ENCODE measurements around the gene MLNR. TPM values are rescaled to one million over a fixed set of nuclear protein-coding genes. Genes with fewer than 3 reads are reported as not detected.
A peak's percentile ranks its signal among the peaks of the same experiment; 100 is the strongest.

The MLNR gene, protein sequence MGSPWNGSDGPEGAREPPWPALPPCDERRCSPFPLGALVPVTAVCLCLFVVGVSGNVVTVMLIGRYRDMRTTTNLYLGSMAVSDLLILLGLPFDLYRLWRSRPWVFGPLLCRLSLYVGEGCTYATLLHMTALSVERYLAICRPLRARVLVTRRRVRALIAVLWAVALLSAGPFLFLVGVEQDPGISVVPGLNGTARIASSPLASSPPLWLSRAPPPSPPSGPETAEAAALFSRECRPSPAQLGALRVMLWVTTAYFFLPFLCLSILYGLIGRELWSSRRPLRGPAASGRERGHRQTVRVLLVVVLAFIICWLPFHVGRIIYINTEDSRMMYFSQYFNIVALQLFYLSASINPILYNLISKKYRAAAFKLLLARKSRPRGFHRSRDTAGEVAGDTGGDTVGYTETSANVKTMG
- total RNA-seq, result not detected

DNA sequence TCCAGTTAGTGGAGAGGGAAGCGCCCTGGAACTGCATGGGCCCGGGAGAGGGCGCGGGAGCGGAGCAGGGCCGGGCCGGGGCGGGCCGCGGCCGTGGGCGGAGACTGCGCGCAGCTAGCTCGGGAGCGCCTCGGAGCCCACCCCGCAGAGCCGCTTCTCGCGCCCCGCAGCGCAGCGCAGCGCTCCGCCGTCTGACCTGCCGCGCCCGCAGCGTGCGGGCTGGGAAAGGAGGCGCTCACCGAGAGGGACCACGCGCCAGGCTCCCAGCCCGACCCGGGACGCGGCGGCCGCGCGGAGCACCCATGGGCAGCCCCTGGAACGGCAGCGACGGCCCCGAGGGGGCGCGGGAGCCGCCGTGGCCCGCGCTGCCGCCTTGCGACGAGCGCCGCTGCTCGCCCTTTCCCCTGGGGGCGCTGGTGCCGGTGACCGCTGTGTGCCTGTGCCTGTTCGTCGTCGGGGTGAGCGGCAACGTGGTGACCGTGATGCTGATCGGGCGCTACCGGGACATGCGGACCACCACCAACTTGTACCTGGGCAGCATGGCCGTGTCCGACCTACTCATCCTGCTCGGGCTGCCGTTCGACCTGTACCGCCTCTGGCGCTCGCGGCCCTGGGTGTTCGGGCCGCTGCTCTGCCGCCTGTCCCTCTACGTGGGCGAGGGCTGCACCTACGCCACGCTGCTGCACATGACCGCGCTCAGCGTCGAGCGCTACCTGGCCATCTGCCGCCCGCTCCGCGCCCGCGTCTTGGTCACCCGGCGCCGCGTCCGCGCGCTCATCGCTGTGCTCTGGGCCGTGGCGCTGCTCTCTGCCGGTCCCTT lies at the start of gene MLNR:
MLNR (plus strand) TSS at position 303 of the 820 bp plus-strand sequence; CDS start at position 303, 0 bp downstream.
- H3K4me3 Mint-ChIP-seq, result peak within 1 kb of the TSS; percentile 45
- POLR2A ChIA-PET, result no interaction called here
- no peaks in the 10 kb centered on the region for H3K9me3 Mint-ChIP-seq (ENCODE audit: low read depth)
- CTCF ChIA-PET, result no interaction called here
- ATAC-seq, result peak; percentile 74
- no peak within 1 kb of the TSS for H3K27ac Mint-ChIP-seq
- H3K36me3 Mint-ChIP-seq (ENCODE audit: low read depth), result no peaks in the 10 kb centered on the region
- peak; percentile 66 for DNase-seq
- intact Hi-C loops (cut with DNase I, micrococcal nuclease), result no loop called here
- H3K27me3 Mint-ChIP-seq, result peaks cover 59% of the 10 kb centered on the region
- H3K4me1 Mint-ChIP-seq, result peaks cover 4% of the 10 kb centered on the region

DNA sequence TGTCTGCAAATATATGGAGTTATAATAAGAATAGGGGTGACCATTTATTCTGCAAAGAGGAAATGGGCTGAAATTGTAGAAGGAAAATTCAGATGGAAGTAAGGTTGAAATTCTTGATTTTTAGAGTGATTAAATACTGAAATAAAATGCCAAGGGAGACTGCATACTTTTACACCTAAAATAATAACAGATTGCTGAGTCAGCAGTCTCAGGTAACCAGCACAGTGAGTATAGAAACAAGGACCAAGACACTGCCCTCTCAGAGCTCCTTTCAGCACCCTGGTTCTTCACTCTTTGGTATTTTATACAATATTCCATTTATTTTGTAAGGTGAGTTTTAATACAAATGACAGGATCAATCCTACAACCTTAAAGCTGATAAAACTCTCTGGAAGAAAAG lies 48.8 kb upstream of the MLNR start:
- intact Hi-C loops (cut with DNase I, micrococcal nuclease), result no loop called here
- H3K36me3 Mint-ChIP-seq (ENCODE audit: low read depth), result peaks cover 28% of the 10 kb centered on the region
- DNase-seq, result no peak
- no peaks in the 10 kb centered on the region for H3K4me1 Mint-ChIP-seq
- H3K9me3 Mint-ChIP-seq (ENCODE audit: low read depth), result no peaks in the 10 kb centered on the region
- no peak overlapping the region for H3K4me3 Mint-ChIP-seq
- no peak overlapping the region for H3K27ac Mint-ChIP-seq
- ATAC-seq, result no peak
- ChIA-PET CTCF (no interaction called here), POLR2A (no interaction called here)
- no peaks in the 10 kb centered on the region for H3K27me3 Mint-ChIP-seq

DNA sequence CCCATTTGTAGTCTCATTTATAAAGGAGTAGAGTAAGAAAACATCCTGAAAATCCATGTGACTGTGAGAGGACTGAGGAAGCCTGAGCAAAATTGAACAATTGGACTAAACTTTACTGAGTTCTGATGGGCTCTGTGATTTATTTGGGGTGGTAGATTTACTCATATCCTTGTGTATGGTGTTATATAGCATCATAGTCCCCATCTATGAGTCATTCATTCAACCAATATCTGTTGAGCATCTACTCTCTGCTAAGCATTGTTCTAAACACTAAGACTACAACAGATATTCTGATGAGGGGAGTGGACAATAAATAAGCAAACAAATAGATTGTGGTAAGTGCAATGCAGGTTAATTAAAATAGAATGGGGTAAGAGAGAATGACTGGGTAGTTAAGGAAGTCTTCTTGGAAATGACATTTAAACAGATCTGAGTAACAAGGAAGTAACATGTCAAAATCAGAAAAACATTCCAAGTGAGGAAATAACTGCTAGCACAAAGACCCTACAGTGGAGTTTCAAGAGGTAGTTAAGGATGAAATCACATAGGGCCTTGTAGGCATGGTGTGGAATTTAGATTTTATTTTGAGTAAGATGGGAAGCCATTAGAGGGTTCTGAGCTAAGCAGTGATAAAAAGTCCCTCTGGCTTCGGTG lies 36.3 kb upstream of the MLNR start:
- no peak for DNase-seq
- ChIA-PET CTCF (no interaction called here), POLR2A (no interaction called here)
- Mint-ChIP-seq H3K27ac (no peak overlapping the region), H3K4me1 (peaks cover 8% of the 10 kb centered on the region), H3K27me3 (no peaks in the 10 kb centered on the region), H3K36me3 (ENCODE audit: low read depth) (peaks cover 46% of the 10 kb centered on the region), H3K4me3 (no peak overlapping the region), H3K9me3 (ENCODE audit: low read depth) (no peaks in the 10 kb centered on the region)
- ATAC-seq, result peak; percentile 88
- intact Hi-C loops (cut with DNase I, micrococcal nuclease), result no loop called here

DNA sequence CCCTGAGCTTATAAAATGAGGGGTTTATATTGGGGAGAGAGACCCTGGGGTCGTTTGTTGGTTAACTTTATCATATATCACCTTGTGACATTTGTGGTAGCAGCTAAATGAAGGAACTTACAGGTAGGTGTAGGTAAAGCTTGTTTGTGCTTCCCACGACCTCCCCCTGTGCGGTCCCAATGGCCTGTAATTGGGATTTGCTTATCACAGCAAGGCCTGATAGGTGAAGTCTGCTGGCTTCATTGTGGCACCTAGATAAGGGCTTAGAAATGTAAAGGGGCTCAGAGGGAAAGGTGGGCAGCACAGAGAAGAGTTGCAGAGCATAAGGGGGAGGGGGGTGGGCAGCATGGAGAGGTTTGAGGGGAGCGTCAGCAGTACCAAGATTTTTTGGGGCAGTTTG lies 35.5 kb upstream of the MLNR start:
- ATAC-seq (no peak), DNase-seq (no peak)
- Mint-ChIP-seq H3K27ac (no peak overlapping the region), H3K4me1 (peaks cover 8% of the 10 kb centered on the region), H3K4me3 (no peak overlapping the region), H3K9me3 (ENCODE audit: low read depth) (no peaks in the 10 kb centered on the region), H3K36me3 (ENCODE audit: low read depth) (peaks cover 42% of the 10 kb centered on the region), H3K27me3 (no peaks in the 10 kb centered on the region)
- POLR2A ChIA-PET, result no interaction called here
- intact Hi-C loops (cut with DNase I, micrococcal nuclease), result no loop called here
- CTCF ChIA-PET, result no interaction called here

DNA sequence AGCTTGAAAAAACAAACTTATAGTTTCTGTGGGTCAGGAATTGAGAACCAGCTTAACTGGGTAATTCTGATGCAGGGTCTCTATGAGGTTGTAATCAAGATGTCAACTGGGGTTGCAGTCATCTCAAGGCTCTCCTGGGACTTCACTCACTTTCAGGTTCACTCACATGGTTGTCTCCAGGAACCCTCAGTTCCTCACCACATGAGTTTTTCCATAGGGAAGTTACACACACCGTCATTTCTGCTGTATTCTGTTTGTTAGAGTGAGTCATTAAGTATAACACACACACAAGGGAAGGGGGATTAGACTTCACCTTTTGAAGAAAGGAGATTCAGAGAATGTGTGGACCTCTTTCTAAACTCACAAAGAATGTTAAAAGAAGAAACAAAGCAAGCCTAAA lies 34.9 kb upstream of the MLNR start:
- intact Hi-C loops (cut with DNase I, micrococcal nuclease), result no loop called here
- DNase-seq (peak; percentile 14), ATAC-seq (peak; percentile 72)
- Mint-ChIP-seq H3K27ac (peak overlapping the region; percentile 44), H3K9me3 (ENCODE audit: low read depth) (no peaks in the 10 kb centered on the region), H3K27me3 (no peaks in the 10 kb centered on the region), H3K36me3 (ENCODE audit: low read depth) (peaks cover 39% of the 10 kb centered on the region), H3K4me3 (no peak overlapping the region), H3K4me1 (peaks cover 8% of the 10 kb centered on the region)
- CTCF ChIA-PET, result interaction anchor here (0.6 kb wide), 1 partner anchor 219 kb away, joined by 3 read pairs; no protein-coding TSS in a partner anchor
- POLR2A ChIA-PET, result interaction anchor here (0.6 kb wide), 1 partner anchor 1016 kb away, joined by 4 read pairs; no protein-coding TSS in a partner anchor

DNA sequence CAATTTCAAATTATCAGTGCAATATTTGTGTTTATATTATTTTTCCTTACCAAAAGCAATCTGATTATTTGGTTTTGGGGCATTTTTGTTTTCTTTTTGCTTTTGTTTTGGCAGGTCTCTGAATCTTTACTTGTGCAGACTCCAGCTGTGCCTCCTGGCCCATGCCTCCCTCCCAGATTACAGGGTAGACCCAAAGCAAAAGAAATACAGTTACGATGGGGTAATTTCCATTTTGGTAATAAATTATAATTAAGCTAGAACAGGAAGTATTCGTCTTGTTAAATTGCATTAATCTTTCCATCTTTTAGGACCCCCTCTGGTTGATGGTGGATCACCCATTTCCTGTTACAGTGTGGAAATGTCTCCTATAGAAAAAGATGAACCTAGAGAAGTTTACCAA lies 29.2 kb upstream of the MLNR start:
- DNase-seq (no peak), ATAC-seq (no peak)
- CTCF ChIA-PET, result no interaction called here
- POLR2A ChIA-PET, result no interaction called here
- intact Hi-C loops (cut with DNase I, micrococcal nuclease), result no loop called here
- no peak overlapping the region for H3K4me3 Mint-ChIP-seq
- H3K4me1 Mint-ChIP-seq, result no peaks in the 10 kb centered on the region
- no peak overlapping the region for H3K27ac Mint-ChIP-seq
- no peaks in the 10 kb centered on the region for H3K9me3 Mint-ChIP-seq (ENCODE audit: low read depth)
- no peaks in the 10 kb centered on the region for H3K27me3 Mint-ChIP-seq
- peaks cover 35% of the 10 kb centered on the region for H3K36me3 Mint-ChIP-seq (ENCODE audit: low read depth)

DNA sequence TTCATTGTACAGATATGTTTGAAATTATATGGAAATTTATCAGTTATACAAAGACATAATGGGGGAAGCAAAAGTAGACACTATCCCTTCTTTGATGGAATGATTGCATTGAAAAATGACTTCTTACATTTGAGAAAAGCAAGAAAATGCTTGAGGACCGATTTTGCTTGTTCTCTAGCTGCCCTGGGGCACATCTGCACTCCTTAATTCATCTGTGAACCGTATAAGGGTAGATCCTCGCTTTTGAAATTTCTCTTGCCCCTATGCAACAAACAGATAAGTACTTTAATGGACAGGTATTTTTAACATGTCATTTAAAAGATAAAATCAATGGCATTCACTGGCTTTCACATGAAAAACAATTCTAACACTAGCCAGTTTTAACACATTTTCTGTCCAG lies 13.5 kb upstream of the MLNR start:
- H3K4me3 Mint-ChIP-seq, result no peak overlapping the region
- peaks cover 37% of the 10 kb centered on the region for H3K36me3 Mint-ChIP-seq (ENCODE audit: low read depth)
- H3K4me1 Mint-ChIP-seq, result no peaks in the 10 kb centered on the region
- H3K9me3 Mint-ChIP-seq (ENCODE audit: low read depth), result no peaks in the 10 kb centered on the region
- no peak overlapping the region for H3K27ac Mint-ChIP-seq
- no peak for DNase-seq
- CTCF ChIA-PET, result no interaction called here
- ATAC-seq, result no peak
- intact Hi-C loops (cut with DNase I, micrococcal nuclease), result no loop called here
- POLR2A ChIA-PET, result no interaction called here
- H3K27me3 Mint-ChIP-seq, result no peaks in the 10 kb centered on the region

DNA sequence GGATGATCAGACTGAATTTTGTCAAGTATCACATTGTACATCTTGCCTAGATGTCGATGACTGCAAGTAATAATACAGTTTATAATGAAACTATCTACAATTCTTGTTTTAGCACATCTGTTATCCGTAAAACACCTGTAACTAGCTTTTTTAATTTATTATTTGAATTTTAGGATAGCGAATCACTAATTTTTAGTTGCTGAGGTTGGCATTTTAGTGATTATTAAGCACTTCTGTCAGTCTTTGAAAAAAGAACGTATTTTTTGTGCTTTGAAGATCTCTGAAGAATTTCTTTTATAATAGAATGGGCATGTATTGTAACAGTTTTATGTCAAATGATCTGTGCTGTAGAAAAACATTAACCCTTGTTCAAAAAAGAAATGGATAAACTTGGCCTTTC lies 11.5 kb upstream of the MLNR start:
- Mint-ChIP-seq H3K4me1 (no peaks in the 10 kb centered on the region), H3K27ac (no peak overlapping the region), H3K9me3 (ENCODE audit: low read depth) (no peaks in the 10 kb centered on the region), H3K4me3 (no peak overlapping the region), H3K27me3 (no peaks in the 10 kb centered on the region), H3K36me3 (ENCODE audit: low read depth) (peaks cover 42% of the 10 kb centered on the region)
- intact Hi-C loops (cut with DNase I, micrococcal nuclease), result no loop called here
- DNase-seq (no peak), ATAC-seq (no peak)
- CTCF ChIA-PET, result no interaction called here
- POLR2A ChIA-PET, result no interaction called here

DNA sequence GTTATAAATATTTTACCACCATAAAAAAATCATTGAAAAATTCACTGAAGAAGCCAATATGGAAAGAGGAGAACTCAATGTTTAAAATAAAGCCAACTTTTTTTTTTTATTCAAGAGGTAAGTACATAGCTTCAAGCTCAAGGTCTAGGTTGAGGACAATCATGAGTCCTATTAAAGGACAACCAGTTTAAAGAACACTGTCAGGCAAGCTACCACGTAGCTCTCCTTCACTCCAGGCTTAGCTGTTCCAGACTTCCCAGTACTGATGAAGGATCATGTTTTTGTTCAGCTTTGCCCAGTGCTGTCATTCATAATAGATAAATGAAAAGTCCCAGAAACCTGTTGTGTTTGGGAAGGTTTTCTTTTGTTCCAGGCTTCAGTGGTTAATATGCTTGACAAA lies 10.0 kb upstream of the MLNR start:
- POLR2A ChIA-PET, result no interaction called here
- Mint-ChIP-seq H3K27ac (no peak overlapping the region), H3K9me3 (ENCODE audit: low read depth) (no peaks in the 10 kb centered on the region), H3K27me3 (no peaks in the 10 kb centered on the region), H3K36me3 (ENCODE audit: low read depth) (peaks cover 35% of the 10 kb centered on the region), H3K4me3 (no peak overlapping the region), H3K4me1 (peaks cover 9% of the 10 kb centered on the region)
- no peak for DNase-seq
- no peak for ATAC-seq
- CTCF ChIA-PET, result interaction anchor here (0.6 to 1.6 kb wide), 2 partner anchors 9 to 761 kb away, joined by 4 read pairs; no protein-coding TSS in a partner anchor
- intact Hi-C loops (cut with DNase I, micrococcal nuclease), result no loop called here

DNA sequence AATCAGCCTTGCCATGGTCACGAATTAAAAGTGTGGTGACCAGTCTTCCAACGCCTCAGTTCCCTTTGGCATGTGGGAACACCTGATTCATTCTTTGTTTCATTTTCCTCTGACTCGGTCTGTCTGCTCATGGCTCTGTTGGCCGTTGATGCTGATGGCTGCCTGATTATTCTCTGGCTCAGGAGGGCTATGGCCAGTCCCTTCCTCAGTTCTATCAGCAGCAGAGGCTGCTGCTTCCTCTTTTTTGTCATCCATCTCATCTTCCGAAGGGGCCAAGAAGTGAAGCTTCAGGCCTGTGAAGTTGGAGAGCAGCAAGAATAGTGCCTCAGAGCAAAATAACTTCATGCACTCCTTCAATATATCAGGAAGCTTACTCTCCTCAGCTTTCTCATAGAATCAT lies 9.5 kb upstream of the MLNR start:
- intact Hi-C loops (cut with DNase I, micrococcal nuclease), result no loop called here
- H3K4me1 Mint-ChIP-seq, result peaks cover 10% of the 10 kb centered on the region
- no peak for DNase-seq
- H3K36me3 Mint-ChIP-seq (ENCODE audit: low read depth), result peaks cover 34% of the 10 kb centered on the region
- no peaks in the 10 kb centered on the region for H3K27me3 Mint-ChIP-seq
- ATAC-seq, result no peak
- H3K4me3 Mint-ChIP-seq, result no peak overlapping the region
- peak overlapping the region; percentile 8 for H3K27ac Mint-ChIP-seq
- no peaks in the 10 kb centered on the region for H3K9me3 Mint-ChIP-seq (ENCODE audit: low read depth)
- ChIA-PET POLR2A (no interaction called here), CTCF (interaction anchor here (1.6 kb wide), 1 partner anchor 9 kb away, joined by 4 read pairs; no protein-coding TSS in a partner anchor)

DNA sequence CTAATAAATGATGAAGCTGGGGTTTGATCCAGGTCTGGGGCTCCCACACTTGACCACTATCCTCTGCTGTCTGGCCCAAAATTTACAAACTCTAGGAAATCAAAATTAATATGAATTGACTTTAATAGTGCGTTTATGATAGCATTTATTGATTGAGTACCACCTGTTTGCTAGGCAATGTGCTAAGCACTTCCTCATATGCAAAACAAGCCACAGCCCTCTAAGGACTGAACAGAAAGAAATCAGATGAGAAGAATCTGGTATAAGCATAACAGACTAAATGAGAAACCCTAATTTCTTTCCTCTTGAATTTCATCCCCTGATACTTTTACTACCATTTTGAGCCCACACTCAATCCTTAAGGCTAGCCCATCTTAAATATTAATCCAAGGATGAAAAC lies 6.6 kb upstream of the MLNR start:
- no peaks in the 10 kb centered on the region for H3K9me3 Mint-ChIP-seq (ENCODE audit: low read depth)
- CTCF ChIA-PET, result no interaction called here
- no peak for ATAC-seq

More for the DNA sequence above, 6.6 kb upstream of the MLNR start:
- Mint-ChIP-seq H3K4me3 (no peak overlapping the region), H3K36me3 (ENCODE audit: low read depth) (peaks cover 14% of the 10 kb centered on the region), H3K27ac (no peak overlapping the region), H3K4me1 (peaks cover 10% of the 10 kb centered on the region), H3K27me3 (peaks cover 15% of the 10 kb centered on the region)
- POLR2A ChIA-PET, result no interaction called here
- intact Hi-C loops (cut with DNase I, micrococcal nuclease), result no loop called here
- DNase-seq, result no peak

All from activated CD4-positive, alpha-beta T cell treated with anti-CD3 and anti-CD28 coated beads for 36 hours (primary cell).